ENCODE results near the gene FBN3.

GRCh38 chr19:8034178-8034525 is 115.2 kb downstream of the FBN3 start:
- TF ChIP-seq CTCF (IDR thresholded peaks at IDR 0.05; ENCODE audit: low read length) (no peak), EZH2 (IDR thresholded peaks at IDR 0.05; ENCODE audit: borderline replicate concordance, low read length) (no peak)

Measured in OCI-LY1 (cell line).